ENCODE data around the gene LYPLAL1.

GRCh38 chr1:219130366-219130935 is 43.2 kb upstream of the LYPLAL1 start:
- TF ChIP-seq CTCF (conservative IDR thresholded peaks at IDR 0.05 in 1 of 2, IDR thresholded peaks at IDR 0.05 in 1 of 2; ENCODE audit: extremely low read depth in 1 of 2, insufficient read depth in 1 of 2, low read depth in 1 of 2, low read length in 2 of 2) (no peak), EZH2 (IDR thresholded peaks at IDR 0.05; ENCODE audit: borderline replicate concordance, low read length) (no peak)

All from mammary epithelial cell (primary cell).